HG03565 (cell line): Measurements from ENCODE around the gene LIX1.

Source experiments
- ATAC-seq: cut with Tn5 transposase; IDR thresholded peaks from one replicate; pipeline ENCODE4 v1.9.1; 2021; ENCODE audit warnings: mild to moderate bottlenecking, moderate library complexity; ENCODE audit not compliant: unreplicated experiment

The LIX1 gene

GRCh38 chr5:97077246-97077645 lies 65.2 kb downstream of the LIX1 start:
- ATAC-seq = no peak

DNA sequence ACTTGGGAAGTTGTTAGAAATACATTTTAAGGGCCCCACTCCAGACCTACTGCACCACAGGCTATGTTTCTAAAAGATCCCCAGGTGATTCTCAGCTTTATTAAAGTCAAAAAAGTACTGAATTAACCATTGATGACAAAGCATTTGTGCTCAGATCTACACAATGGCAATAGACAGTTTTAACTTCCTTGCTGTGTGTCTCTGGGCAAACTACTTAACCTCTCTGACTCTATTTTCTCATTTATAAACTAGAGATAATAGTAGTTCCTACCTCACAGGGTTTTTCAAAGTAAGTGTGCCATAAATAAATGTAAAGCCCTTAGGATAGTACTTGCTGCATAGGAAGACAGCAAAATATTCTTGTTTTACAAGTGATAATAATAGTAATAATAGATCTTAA lies 66.3 kb downstream of the LIX1 start:
- no peak for ATAC-seq

GRCh38 chr5:97075649-97076048 lies 66.8 kb downstream of the LIX1 start:
- ATAC-seq = no peak

- ATAC-seq = no peak
Measured at GRCh38 chr5:97074859-97075489, 67.4 kb downstream of the LIX1 start.

GRCh38 chr5:97073420-97073819 lies 69.0 kb downstream of the LIX1 start:
- ATAC-seq = no peak

DNA sequence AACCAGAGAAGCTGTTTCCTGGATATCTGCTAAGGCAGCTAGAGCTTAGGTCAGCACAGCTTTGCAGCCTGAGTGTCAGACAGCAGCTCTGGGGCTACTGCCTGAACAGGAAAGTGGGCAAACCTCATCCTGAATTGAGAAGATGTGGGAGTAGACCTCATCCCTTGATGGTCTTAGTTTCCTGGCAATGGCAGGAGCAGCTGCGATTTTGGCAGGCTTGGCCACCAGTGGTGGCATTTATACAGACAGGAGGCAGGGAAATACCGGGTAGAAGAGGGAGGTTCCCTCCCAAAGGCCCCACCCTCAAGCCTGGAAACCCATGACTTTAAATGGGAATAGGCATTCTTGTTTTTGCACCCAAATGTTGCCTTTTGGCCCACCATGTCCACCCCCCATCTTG lies 69.7 kb downstream of the LIX1 start:
- no peak for ATAC-seq

- no peak for ATAC-seq
Measured at GRCh38 chr5:97071993-97072392, 70.4 kb downstream of the LIX1 start.

DNA sequence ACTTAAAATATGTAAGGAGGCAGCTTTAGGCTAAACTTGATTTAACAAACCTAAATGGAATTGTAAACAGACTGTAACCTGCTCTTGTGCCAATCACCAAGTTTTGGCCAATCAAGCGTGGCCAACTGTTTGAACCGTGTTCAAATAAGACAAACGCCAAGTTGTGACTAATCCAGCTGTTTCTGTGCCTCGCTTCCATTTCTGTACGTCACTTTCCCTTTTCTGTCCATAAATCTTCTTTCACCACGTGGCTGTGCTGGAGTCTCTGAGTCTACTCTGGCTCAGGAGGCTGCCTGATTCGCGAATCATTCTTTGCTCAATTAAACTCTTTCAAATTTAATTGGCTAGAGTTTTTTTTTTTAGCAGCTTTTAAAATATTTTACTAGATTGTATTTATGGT lies 71.3 kb downstream of the LIX1 start:
- ATAC-seq = no peak

DNA sequence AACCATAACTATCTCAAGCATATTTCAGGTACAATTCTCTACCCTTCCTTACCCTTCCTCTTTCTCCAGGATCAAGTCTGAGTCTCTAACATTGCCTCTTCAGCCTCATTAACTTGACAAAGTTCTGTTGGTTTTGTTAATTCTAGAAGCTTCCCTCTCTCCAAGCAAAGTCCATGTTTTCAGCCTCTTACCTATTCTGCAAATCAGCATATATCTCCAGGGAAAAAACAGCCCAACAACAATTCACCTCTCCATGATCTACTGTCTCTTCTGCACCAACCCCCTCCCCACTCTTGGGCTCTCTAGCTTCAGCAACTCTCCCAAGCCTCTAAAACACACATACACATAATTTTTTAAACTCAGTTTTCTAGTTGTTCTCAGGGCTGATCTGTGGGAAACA lies 72.2 kb downstream of the LIX1 start:
- ATAC-seq = no peak

GRCh38 chr5:97067296-97067850 lies 75.0 kb downstream of the LIX1 start:
- no peak for ATAC-seq

GRCh38 chr5:97065475-97065874 lies 76.9 kb downstream of the LIX1 start:
- no peak for ATAC-seq

- ATAC-seq = no peak
Measured at GRCh38 chr5:97063251-97063650, 79.2 kb downstream of the LIX1 start.

- no peak for ATAC-seq
Measured at GRCh38 chr5:97062046-97062445, 80.4 kb downstream of the LIX1 start.

DNA sequence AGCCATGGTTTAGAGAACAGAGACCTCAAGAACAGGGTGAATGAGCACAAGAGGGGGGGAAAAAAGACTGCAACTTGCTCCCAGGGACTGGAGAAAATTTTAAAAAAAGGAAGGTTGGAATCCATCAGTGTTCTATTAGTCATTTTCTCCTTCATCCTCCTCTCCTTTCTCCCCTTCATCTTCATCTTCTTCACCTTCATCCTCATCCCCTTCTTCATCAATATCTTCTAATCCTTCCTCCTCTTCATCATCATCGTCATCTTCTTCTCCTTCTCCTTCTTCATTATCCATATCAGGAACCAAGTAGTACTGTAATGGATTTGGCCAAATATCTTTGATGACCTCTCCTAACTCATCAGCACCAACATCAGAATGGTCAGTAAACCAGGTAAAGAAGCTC lies 86.1 kb downstream of the LIX1 start:
- ATAC-seq = no peak

DNA sequence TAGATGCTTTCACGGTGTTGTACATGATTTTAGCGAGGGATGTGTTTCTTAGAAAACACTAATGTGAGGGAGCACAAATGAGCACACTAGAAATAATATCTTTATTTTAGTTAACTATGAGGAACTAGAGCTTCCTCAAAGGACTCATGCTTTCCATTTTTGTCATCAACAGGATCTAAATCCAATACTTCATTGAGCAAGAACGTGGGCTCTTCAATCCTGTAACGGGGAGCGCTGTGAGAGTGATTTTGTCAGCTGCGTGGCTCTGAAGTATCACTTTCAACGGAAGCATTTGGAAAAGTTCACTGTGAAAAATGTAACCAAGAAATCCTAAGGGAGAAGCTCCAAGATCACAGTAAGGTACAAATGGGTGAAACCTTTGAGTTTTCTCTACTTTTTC lies 93.2 kb downstream of the LIX1 start:
- ATAC-seq = no peak

DNA sequence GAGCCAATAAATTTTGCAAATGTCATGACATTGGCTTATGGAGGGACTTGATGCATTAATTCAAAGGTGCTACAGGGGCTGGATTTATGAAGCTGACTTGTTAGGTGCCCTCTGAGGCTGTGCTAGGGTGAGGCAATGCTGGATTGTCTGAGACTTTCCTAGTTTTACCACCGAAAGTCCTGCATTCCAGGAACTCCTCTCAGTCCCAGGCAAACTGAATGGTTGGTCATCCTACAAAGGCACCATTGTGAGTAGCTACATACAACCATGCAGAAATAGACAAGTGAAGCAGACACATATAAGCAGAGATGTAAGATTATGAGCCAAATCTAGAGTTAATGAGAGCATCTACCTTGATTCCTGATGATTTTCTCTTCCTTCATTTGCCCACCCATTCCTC lies 95.3 kb downstream of the LIX1 start:
- no peak for ATAC-seq

- ATAC-seq = no peak
Measured at GRCh38 chr5:97046270-97046982, 96.0 kb downstream of the LIX1 start.

DNA sequence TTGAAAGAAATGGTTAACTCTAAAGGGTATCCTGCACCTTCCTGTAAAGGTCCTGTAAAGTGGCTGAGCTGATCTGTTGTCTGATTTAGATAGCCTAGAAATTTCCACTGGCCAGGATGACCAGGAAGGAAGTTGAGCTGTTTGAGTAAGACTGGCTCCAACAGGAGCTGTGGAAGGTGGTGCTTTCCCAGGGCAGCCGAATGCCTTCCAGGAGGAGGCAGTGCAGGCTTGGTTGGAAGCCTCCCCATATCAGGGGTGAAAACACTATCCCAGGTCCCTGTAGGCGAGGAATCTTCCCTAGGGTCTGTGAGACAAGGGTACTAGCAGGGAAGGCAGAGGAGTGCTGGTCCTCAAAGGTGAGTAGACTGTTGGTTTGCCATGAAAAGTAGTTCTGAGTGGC lies 98.4 kb downstream of the LIX1 start:
- no peak for ATAC-seq

- no peak for ATAC-seq
Measured at GRCh38 chr5:97043511-97043910, 98.9 kb downstream of the LIX1 start.

DNA sequence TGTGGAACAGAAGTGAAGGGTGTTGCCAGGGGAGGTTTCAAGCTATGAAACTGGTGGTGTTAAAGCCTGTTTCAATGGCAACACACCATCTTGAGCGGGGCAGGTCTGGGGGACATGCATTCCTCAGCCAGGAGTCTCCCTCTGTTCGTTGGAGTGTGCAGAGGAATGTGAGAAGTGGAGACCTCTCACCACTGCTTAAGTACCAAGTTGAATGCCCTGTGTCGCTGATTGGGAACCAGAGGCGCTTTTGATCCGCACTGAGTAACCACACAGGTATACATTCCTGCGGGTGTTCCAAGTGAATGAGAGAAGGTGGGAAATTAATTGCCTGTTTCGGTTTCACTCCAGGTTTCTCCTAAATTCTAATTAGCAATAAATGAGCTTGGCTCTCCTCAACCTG lies 99.4 kb downstream of the LIX1 start:
- ATAC-seq = no peak
